SK-N-SH (cell line): ENCODE data around the gene TCTN2. TPM values are rescaled to one million over a fixed set of nuclear protein-coding genes. Genes with fewer than 3 reads are reported as not detected.

Experiments
- CTCF ChIA-PET: fragments of 300-600, 350-600 bp; formaldehyde crosslinking; extraction: SDS; loops from one replicate; lab custom pipeline; 2021; lab: Yijun Ruan, JAX
- POLR2A ChIA-PET: fragments of 350-600 bp; sonication (Branson Sonifier 250); formaldehyde crosslinking; extraction: SDS; loops from one replicate; lab custom pipeline; 2020; ENCODE audit warnings: antibody characterized with exemption, inconsistent platforms; lab: Yijun Ruan, JAX
- DNase-seq: peaks from one replicate; pipeline ENCODE4 v3.0.0; 2012
- H2AFZ ChIP-seq: fragments of 200-600 bp; sonication (generic); 2 replicates; pipeline ENCODE4 v1.8.1; 2016; ENCODE audit warnings: antibody characterized with exemption, mild to moderate bottlenecking, low read depth
- H3F3A ChIP-seq: fragments of 200-600 bp; sonication (generic); replicated peaks from 2 replicates; pipeline ENCODE3; 2016; ENCODE audit warnings: antibody characterized with exemption, mild to moderate bottlenecking; ENCODE audit not compliant: insufficient read depth
- H3K27ac ChIP-seq, 2 experiments: fragments of 200-500 bp in 1 of 2; fragments of 200-600 bp in 1 of 2; sonication (Bioruptor generic) in 1 of 2; sonication (generic), shearing (Covaris generic) in 1 of 2; 2 replicates each; pipeline versions ENCODE4 v1.5.1 to v1.6.1; 2014 to 2016; ENCODE audit warnings: low read depth in 2 of 2, inconsistent platforms in 1 of 2, low read length in 1 of 2, mild to moderate bottlenecking in 1 of 2, mixed read lengths in 1 of 2
- H3K27me3 ChIP-seq: fragments of 200-600 bp; sonication (generic), shearing (Covaris generic); 2 replicates; pipeline ENCODE4 v1.6.1; 2016; ENCODE audit warnings: mixed run types; ENCODE audit not compliant: insufficient read depth
- H3K36me3 ChIP-seq, 2 experiments: fragments of 200-500 bp in 1 of 2; fragments of 200-600 bp in 1 of 2; sonication (Bioruptor generic) in 1 of 2; sonication (generic) in 1 of 2; replicated peaks in 1 of 2; 2 replicates each; pipeline versions ENCODE3 to v1.5.1; 2014 to 2016; ENCODE audit warnings: low read length in 1 of 2, mild to moderate bottlenecking in 1 of 2; ENCODE audit not compliant: insufficient read depth in 2 of 2, control insufficient read depth in 1 of 2
- H3K4me1 ChIP-seq, 2 experiments: fragments of 200-500 bp in 1 of 2; fragments of 200-600 bp in 1 of 2; sonication (Bioruptor generic) in 1 of 2; sonication (generic), shearing (Covaris generic) in 1 of 2; 2 replicates each; pipeline versions ENCODE4 v1.5.1 to v1.6.1; 2014 to 2016; ENCODE audit warnings: low read depth in 1 of 2, low read length in 1 of 2, mixed run types in 1 of 2; ENCODE audit not compliant: insufficient read depth in 2 of 2, control insufficient read depth in 1 of 2
- H3K4me2 ChIP-seq: fragments of 200-600 bp; sonication (generic), shearing (Covaris generic); 2 replicates; pipeline ENCODE4 v1.6.1; 2017; ENCODE audit warnings: mixed run types
- H3K4me3 ChIP-seq, 2 experiments: fragments of 200-500 bp in 1 of 2; fragments of 200-600 bp in 1 of 2; sonication (Bioruptor generic) in 1 of 2; sonication (generic), shearing (Covaris generic) in 1 of 2; 2 replicates each; pipeline versions ENCODE4 v1.5.1 to v1.8.1; 2014 to 2016; ENCODE audit warnings: low read depth in 2 of 2, inconsistent platforms in 1 of 2, low read length in 1 of 2, mild to moderate bottlenecking in 1 of 2, mixed read lengths in 1 of 2, moderate library complexity in 1 of 2
- H3K79me2 ChIP-seq: fragments of 200-600 bp; sonication (generic); 2 replicates; pipeline ENCODE4 v1.8.1; 2017; ENCODE audit warnings: mild to moderate bottlenecking; ENCODE audit not compliant: insufficient read depth
- H3K9ac ChIP-seq: fragments of 200-600 bp; sonication (generic); 2 replicates; pipeline ENCODE4 v1.6.1; 2017; ENCODE audit warnings: mixed run types
- H3K9me2 ChIP-seq: fragments of 200-600 bp; sonication (generic); 2 replicates; pipeline ENCODE4 v1.6.1; 2017; ENCODE audit warnings: mixed run types
- H3K9me3 ChIP-seq: fragments of 200-600 bp; sonication (generic); 2 replicates; pipeline ENCODE4 v1.6.1; 2017; ENCODE audit warnings: mixed run types, mild to moderate bottlenecking, moderate library complexity
- H4K20me1 ChIP-seq: fragments of 200-600 bp; sonication (generic); 2 replicates; pipeline ENCODE4 v1.6.1; 2017; ENCODE audit warnings: mild to moderate bottlenecking, mixed run types; ENCODE audit not compliant: insufficient read depth
- CHD2 ChIP-seq: fragments of 150-350 bp; IDR thresholded peaks from 2 replicates; pipeline ENCODE4 v1.6.1; 2018; ENCODE audit warnings: low read length; ENCODE audit not compliant: partially characterized antibody
- FOSL2 ChIP-seq: IDR thresholded peaks from 2 replicates; pipeline ENCODE4 v1.4.0; 2012; ENCODE audit warnings: low read depth, mild to moderate bottlenecking, moderate library complexity, borderline replicate concordance
- FOXJ3 ChIP-seq: sonication (generic); formaldehyde crosslinking; IDR thresholded peaks from 2 replicates; pipeline ENCODE4 v1.5.1; 2020; ENCODE audit warnings: mild to moderate bottlenecking, missing genetic modification reagents
- GABPA ChIP-seq: IDR thresholded peaks from 2 replicates; pipeline ENCODE4 v1.4.0; 2012; ENCODE audit warnings: low read depth, mild to moderate bottlenecking
- IRF3 ChIP-seq: fragments of 150-350 bp; IDR thresholded peaks from 2 replicates; pipeline ENCODE4 v1.6.1; 2016; ENCODE audit warnings: mild to moderate bottlenecking, low read depth, low read length
- JUND ChIP-seq: IDR thresholded peaks from 2 replicates; pipeline ENCODE4 v1.4.0; 2012
- MAX ChIP-seq: IDR thresholded peaks from 2 replicates; pipeline ENCODE4 v1.4.0; 2012; ENCODE audit warnings: low read depth
- MEF2A ChIP-seq: IDR thresholded peaks from 2 replicates; pipeline ENCODE4 v1.4.0; 2012; ENCODE audit warnings: low read depth, borderline replicate concordance
- MXI1 ChIP-seq: IDR thresholded peaks from 2 replicates; pipeline ENCODE4 v1.6.1; 2012; ENCODE audit warnings: mild to moderate bottlenecking, low read depth, low read length, improper control_type of control experiment
- NFIC ChIP-seq: IDR thresholded peaks from 2 replicates; pipeline ENCODE4 v1.4.0; 2012; ENCODE audit warnings: borderline replicate concordance
- POLR2AphosphoS5 ChIP-seq: IDR thresholded peaks from 2 replicates; pipeline ENCODE4 v1.6.1; 2012; ENCODE audit warnings: low read depth, low read length
- RCOR1 ChIP-seq: fragments of 150-350 bp; IDR thresholded peaks from 2 replicates; pipeline ENCODE4 v1.6.1; 2017; ENCODE audit warnings: antibody characterized with exemption, low read length
- REST ChIP-seq: IDR thresholded peaks from 2 replicates; pipeline ENCODE4 v1.6.1; 2012; ENCODE audit warnings: mild to moderate bottlenecking, low read depth, low read length, moderate library complexity
- SIN3A ChIP-seq: IDR thresholded peaks from 2 replicates; pipeline ENCODE4 v1.6.1; 2012; ENCODE audit warnings: low read depth, mild to moderate bottlenecking, low read length, moderate library complexity, borderline replicate concordance
- SMC3 ChIP-seq: IDR thresholded peaks from 2 replicates; pipeline ENCODE4 v1.6.1; 2012; ENCODE audit warnings: low read depth, low read length, improper control_type of control experiment
- TAF1 ChIP-seq: IDR thresholded peaks from 2 replicates; pipeline ENCODE4 v1.6.1; 2012; ENCODE audit warnings: low read depth, mild to moderate bottlenecking, low read length, moderate library complexity, borderline replicate concordance
- TCF12 ChIP-seq: IDR thresholded peaks from 2 replicates; pipeline ENCODE4 v1.4.0; 2012
- TEAD4 ChIP-seq: IDR thresholded peaks from 2 replicates; pipeline ENCODE4 v1.4.0; 2012; ENCODE audit warnings: mild to moderate bottlenecking, borderline replicate concordance; ENCODE audit not compliant: insufficient read depth
- USF1 ChIP-seq: IDR thresholded peaks from 2 replicates; pipeline ENCODE4 v1.4.0; 2012; ENCODE audit warnings: low read depth, borderline replicate concordance
- YY1 ChIP-seq: IDR thresholded peaks from 2 replicates; pipeline ENCODE4 v1.4.0; 2012; ENCODE audit warnings: low read depth, mild to moderate bottlenecking
- WGBS: methylation state at CpG from one replicate; pipeline ENCODE4 v1.1.6; 2017; ENCODE audit warnings: low lambda C conversion rate; 5-methylcytosine and 5-hydroxymethylcytosine counted together
- polyA plus RNA-seq, 3 experiments: library from polyadenylated mRNA; depleted of rRNA; stranded (reverse); fragments of >200 nt; gene quantifications; 2 replicates each; pipeline ENCODE4 v1.2.3, GENCODE V29; 2012

TCTN2 gene
- polyA plus RNA-seq, 1 of the 3 experiments (the other 2 are of a cell fraction): 9.1 TPM

GRCh38 chr12:123690191-123690840 is 19.4 kb downstream of the TCTN2 start:
- DNase-seq: no peak
- no peaks in the 10 kb centered on the region for H3K9me2 ChIP-seq
- no peak for TF ChIP-seq TEAD4
- no peak for TF ChIP-seq REST
- TF ChIP-seq TAF1: no peak
- TF ChIP-seq JUND: no peak
- TF ChIP-seq CHD2: no peak
- TF ChIP-seq IRF3: no peak
- TF ChIP-seq FOSL2: no peak
- no peak for TF ChIP-seq MXI1
- TF ChIP-seq TCF12: no peak
- TF ChIP-seq RCOR1: no peak
- no peak for TF ChIP-seq NFIC
- TF ChIP-seq MEF2A: no peak
- no peak for TF ChIP-seq POLR2AphosphoS5
- TF ChIP-seq GABPA: no peak
- no peak for TF ChIP-seq USF1
- TF ChIP-seq SMC3: no peak
- TF ChIP-seq FOXJ3 (CRISPR knock-in tag): no peak
- no peak for TF ChIP-seq MAX
- no peak for TF ChIP-seq SIN3A
- TF ChIP-seq YY1: no peak
- H3K4me3 ChIP-seq: no peak overlapping the region
- H3K9ac ChIP-seq: no peak overlapping the region
- H4K20me1 ChIP-seq: no peaks in the 10 kb centered on the region
- no peaks in the 10 kb centered on the region for H3K4me1 ChIP-seq
- ChIA-PET POLR2A (no interaction called here), CTCF (no interaction called here)
- peaks cover 3 to 13% of the 10 kb centered on the region in 2 experiments for H3K36me3 ChIP-seq
- no peaks in the 10 kb centered on the region for H3F3A ChIP-seq
- H3K27ac ChIP-seq: no peak overlapping the region
- no peaks in the 10 kb centered on the region for H3K9me3 ChIP-seq
- H2AFZ ChIP-seq: no peak overlapping the region
- WGBS: 93% methylated on average over 8 of the region's 8 CpGs
- H3K27me3 ChIP-seq: no peaks in the 10 kb centered on the region
- no peak overlapping the region for H3K4me2 ChIP-seq
- no peaks in the 10 kb centered on the region for H3K79me2 ChIP-seq
